Stimulated activated CD8-positive, alpha-beta memory T cell treated with anti-CD3 and anti-CD28 coated beads, Interleukin-4, amount 100 ng/mL, for 4 hours (primary cell): Measurements from ENCODE around the gene LRRTM3.

Experiments used
- DNase-seq, 2 donors: peaks; one replicate each; pipeline ENCODE4 v3.0.0-alpha.2; 2020; ENCODE audit warnings: low read depth in 2 of 2, low spot score in 1 of 2

Gene LRRTM3

GRCh38 chr10:67017218-67017617, 91.4 kb downstream of the LRRTM3 start:
- DNase-seq: no peak

- DNase-seq: no peak
These were observed 96.3 kb downstream of the LRRTM3 start for GRCh38 chr10:67022099-67022498.

GRCh38 chr10:67033878-67034277, 108.0 kb downstream of the LRRTM3 start:
- no peak for DNase-seq

GRCh38 chr10:67036808-67037207, 111.0 kb downstream of the LRRTM3 start:
- DNase-seq: no peak

- no peak for DNase-seq
These were observed 117.2 kb downstream of the LRRTM3 start for GRCh38 chr10:67043041-67043440.

- no peak for DNase-seq
These were observed 119.6 kb downstream of the LRRTM3 start for GRCh38 chr10:67045404-67045803.

GRCh38 chr10:67046507-67046906, 120.7 kb downstream of the LRRTM3 start:
- DNase-seq: no peak

- no peak for DNase-seq
These were observed 124.2 kb downstream of the LRRTM3 start for GRCh38 chr10:67049988-67050387.

- no peak for DNase-seq
These were observed 124.6 kb downstream of the LRRTM3 start for GRCh38 chr10:67050415-67050814.

GRCh38 chr10:67072654-67073053, 146.8 kb downstream of the LRRTM3 start:
- no peak for DNase-seq

- DNase-seq: no peak
These were observed 149.7 kb downstream of the LRRTM3 start for GRCh38 chr10:67075491-67075971.

- DNase-seq: no peak
These were observed 150.3 kb downstream of the LRRTM3 start for GRCh38 chr10:67076144-67076543.

- no peak for DNase-seq
These were observed 151.5 kb downstream of the LRRTM3 start for GRCh38 chr10:67077376-67077775.

- no peak for DNase-seq
These were observed 153.3 kb downstream of the LRRTM3 start for GRCh38 chr10:67079126-67079525.

- DNase-seq: no peak
These were observed 160.7 kb downstream of the LRRTM3 start for GRCh38 chr10:67086327-67087134.

GRCh38 chr10:67087135-67087425, 161.2 kb downstream of the LRRTM3 start:
- DNase-seq: no peak

- no peak for DNase-seq
These were observed 162.2 kb downstream of the LRRTM3 start for GRCh38 chr10:67088036-67088435.

- no peak for DNase-seq
These were observed 169.7 kb downstream of the LRRTM3 start for GRCh38 chr10:67095531-67095930.

GRCh38 chr10:67098461-67098860, 172.6 kb downstream of the LRRTM3 start:
- DNase-seq: no peak

- DNase-seq: no peak
These were observed 175.1 kb downstream of the LRRTM3 start for GRCh38 chr10:67100951-67101350.

GRCh38 chr10:67107670-67108069, 181.8 kb downstream of the LRRTM3 start:
- no peak for DNase-seq

- no peak for DNase-seq
These were observed 184.4 kb downstream of the LRRTM3 start for GRCh38 chr10:67110286-67110685.

- no peak for DNase-seq
These were observed 186.9 kb downstream of the LRRTM3 start for GRCh38 chr10:67112765-67113164.
